WTC11 (cell line): ENCODE measurements around the gene FLYWCH2.

Source experiments
- CREB1 ChIP-seq: sonication (generic); formaldehyde crosslinking; IDR thresholded peaks from 2 replicates; pipeline ENCODE4 v1.8.0; 2023; ENCODE audit warnings: mild to moderate bottlenecking, missing genetic modification reagents
- NFYB ChIP-seq: sonication (generic); formaldehyde crosslinking; conservative IDR thresholded peaks from 2 replicates; pipeline ENCODE4 v1.8.0; 2022; ENCODE audit warnings: low read depth, missing genetic modification reagents
- NR2C2 ChIP-seq: sonication (generic); formaldehyde crosslinking; IDR thresholded peaks from 2 replicates; pipeline ENCODE4 v1.8.0; 2022; ENCODE audit warnings: mild to moderate bottlenecking, missing genetic modification reagents
- PRDM15 ChIP-seq: sonication (generic); formaldehyde crosslinking; IDR thresholded peaks from 2 replicates; pipeline ENCODE4 v1.8.0; 2022; ENCODE audit warnings: missing genetic modification reagents
- SP1 ChIP-seq: sonication (generic); formaldehyde crosslinking; conservative IDR thresholded peaks from 2 replicates; pipeline ENCODE4 v1.8.1; 2022; ENCODE audit warnings: missing genetic modification reagents
- TP53 ChIP-seq: sonication (generic); formaldehyde crosslinking; IDR thresholded peaks from 2 replicates; pipeline ENCODE4 v1.8.1; 2023; ENCODE audit warnings: mild to moderate bottlenecking, missing genetic modification reagents
- USF1 ChIP-seq: sonication (generic); formaldehyde crosslinking; IDR thresholded peaks from 2 replicates; pipeline ENCODE4 v1.8.0; 2022; ENCODE audit warnings: mild to moderate bottlenecking, missing genetic modification reagents
- ZBTB43 ChIP-seq: sonication (generic); formaldehyde crosslinking; IDR thresholded peaks from 2 replicates; pipeline ENCODE4 v1.8.1; 2023; ENCODE audit warnings: mild to moderate bottlenecking, missing genetic modification reagents
- ZNF121 ChIP-seq: sonication (generic); formaldehyde crosslinking; IDR thresholded peaks from 2 replicates; pipeline ENCODE4 v1.8.0; 2023; ENCODE audit warnings: missing genetic modification reagents
- TF ChIP-seq, protein P1 (sequence below): fragments of 200-600 bp; IDR thresholded peaks from 2 replicates; pipeline ENCODE4 v1.8.0; 2022; ENCODE audit warnings: antibody characterized with exemption
- TF ChIP-seq, protein P2 (sequence below): sonication (generic); formaldehyde crosslinking; IDR thresholded peaks from 2 replicates; pipeline ENCODE4 v1.8.1; 2023; ENCODE audit warnings: mild to moderate bottlenecking, missing genetic modification reagents
- TF ChIP-seq, protein P3 (sequence below): sonication (generic); formaldehyde crosslinking; IDR thresholded peaks from 2 replicates; pipeline ENCODE4 v1.8.1; 2022; ENCODE audit warnings: mild to moderate bottlenecking, moderate library complexity, missing genetic modification reagents
- TF ChIP-seq, protein P4 (sequence below): sonication (generic); formaldehyde crosslinking; IDR thresholded peaks from 2 replicates; pipeline ENCODE4 v1.8.1; 2022; ENCODE audit warnings: missing genetic modification reagents, borderline replicate concordance
- TF ChIP-seq, protein P5 (sequence below): sonication (generic); formaldehyde crosslinking; IDR thresholded peaks from 2 replicates; pipeline ENCODE4 v1.8.1; 2023; ENCODE audit warnings: mild to moderate bottlenecking, missing genetic modification reagents, moderate library complexity

DNA sequence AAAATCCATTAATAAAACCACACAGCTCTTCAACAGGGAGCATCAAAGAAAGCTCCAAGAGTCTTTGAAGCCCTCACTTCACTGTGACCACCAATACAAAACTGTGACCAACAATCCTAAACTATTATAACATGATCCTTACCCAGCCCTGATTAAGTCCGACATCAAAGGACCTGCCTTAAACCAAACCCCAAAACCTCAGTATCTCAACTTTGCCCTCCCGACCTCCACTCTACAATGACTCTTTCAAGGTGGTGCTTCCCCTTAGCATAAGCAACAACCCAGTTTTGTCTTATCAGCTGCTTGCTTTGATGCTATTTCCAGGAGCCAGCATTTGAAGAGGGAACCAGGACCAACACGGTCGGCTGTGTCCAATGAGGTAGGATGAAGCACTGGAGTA is 16.6 kb upstream of the FLYWCH2 start:
- TF ChIP-seq, protein P1, sequence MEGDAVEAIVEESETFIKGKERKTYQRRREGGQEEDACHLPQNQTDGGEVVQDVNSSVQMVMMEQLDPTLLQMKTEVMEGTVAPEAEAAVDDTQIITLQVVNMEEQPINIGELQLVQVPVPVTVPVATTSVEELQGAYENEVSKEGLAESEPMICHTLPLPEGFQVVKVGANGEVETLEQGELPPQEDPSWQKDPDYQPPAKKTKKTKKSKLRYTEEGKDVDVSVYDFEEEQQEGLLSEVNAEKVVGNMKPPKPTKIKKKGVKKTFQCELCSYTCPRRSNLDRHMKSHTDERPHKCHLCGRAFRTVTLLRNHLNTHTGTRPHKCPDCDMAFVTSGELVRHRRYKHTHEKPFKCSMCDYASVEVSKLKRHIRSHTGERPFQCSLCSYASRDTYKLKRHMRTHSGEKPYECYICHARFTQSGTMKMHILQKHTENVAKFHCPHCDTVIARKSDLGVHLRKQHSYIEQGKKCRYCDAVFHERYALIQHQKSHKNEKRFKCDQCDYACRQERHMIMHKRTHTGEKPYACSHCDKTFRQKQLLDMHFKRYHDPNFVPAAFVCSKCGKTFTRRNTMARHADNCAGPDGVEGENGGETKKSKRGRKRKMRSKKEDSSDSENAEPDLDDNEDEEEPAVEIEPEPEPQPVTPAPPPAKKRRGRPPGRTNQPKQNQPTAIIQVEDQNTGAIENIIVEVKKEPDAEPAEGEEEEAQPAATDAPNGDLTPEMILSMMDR = no peak
- TF ChIP-seq NFYB (CRISPR knock-in tag) (no peak), TP53 (no peak), SP1 (CRISPR knock-in tag) (no peak), USF1 (no peak), PRDM15 (CRISPR knock-in tag) (no peak), ZNF121 (CRISPR knock-in tag) (no peak), ZBTB43 (CRISPR knock-in tag) (no peak), NR2C2 (CRISPR knock-in tag) (no peak), CREB1 (no peak)
- TF ChIP-seq, protein P2, sequence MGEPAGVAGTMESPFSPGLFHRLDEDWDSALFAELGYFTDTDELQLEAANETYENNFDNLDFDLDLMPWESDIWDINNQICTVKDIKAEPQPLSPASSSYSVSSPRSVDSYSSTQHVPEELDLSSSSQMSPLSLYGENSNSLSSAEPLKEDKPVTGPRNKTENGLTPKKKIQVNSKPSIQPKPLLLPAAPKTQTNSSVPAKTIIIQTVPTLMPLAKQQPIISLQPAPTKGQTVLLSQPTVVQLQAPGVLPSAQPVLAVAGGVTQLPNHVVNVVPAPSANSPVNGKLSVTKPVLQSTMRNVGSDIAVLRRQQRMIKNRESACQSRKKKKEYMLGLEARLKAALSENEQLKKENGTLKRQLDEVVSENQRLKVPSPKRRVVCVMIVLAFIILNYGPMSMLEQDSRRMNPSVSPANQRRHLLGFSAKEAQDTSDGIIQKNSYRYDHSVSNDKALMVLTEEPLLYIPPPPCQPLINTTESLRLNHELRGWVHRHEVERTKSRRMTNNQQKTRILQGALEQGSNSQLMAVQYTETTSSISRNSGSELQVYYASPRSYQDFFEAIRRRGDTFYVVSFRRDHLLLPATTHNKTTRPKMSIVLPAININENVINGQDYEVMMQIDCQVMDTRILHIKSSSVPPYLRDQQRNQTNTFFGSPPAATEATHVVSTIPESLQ = no peak
- TF ChIP-seq, protein P3, sequence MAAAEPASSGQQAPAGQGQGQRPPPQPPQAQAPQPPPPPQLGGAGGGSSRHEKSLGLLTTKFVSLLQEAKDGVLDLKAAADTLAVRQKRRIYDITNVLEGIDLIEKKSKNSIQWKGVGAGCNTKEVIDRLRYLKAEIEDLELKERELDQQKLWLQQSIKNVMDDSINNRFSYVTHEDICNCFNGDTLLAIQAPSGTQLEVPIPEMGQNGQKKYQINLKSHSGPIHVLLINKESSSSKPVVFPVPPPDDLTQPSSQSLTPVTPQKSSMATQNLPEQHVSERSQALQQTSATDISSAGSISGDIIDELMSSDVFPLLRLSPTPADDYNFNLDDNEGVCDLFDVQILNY = no peak
- TF ChIP-seq, protein P4, sequence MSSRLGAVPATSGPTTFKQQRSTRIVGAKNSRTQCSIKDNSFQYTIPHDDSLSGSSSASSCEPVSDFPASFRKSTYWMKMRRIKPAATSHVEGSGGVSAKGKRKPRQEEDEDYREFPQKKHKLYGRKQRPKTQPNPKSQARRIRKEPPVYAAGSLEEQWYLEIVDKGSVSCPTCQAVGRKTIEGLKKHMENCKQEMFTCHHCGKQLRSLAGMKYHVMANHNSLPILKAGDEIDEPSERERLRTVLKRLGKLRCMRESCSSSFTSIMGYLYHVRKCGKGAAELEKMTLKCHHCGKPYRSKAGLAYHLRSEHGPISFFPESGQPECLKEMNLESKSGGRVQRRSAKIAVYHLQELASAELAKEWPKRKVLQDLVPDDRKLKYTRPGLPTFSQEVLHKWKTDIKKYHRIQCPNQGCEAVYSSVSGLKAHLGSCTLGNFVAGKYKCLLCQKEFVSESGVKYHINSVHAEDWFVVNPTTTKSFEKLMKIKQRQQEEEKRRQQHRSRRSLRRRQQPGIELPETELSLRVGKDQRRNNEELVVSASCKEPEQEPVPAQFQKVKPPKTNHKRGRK (CRISPR knock-in tag) = no peak
- TF ChIP-seq, protein P5, sequence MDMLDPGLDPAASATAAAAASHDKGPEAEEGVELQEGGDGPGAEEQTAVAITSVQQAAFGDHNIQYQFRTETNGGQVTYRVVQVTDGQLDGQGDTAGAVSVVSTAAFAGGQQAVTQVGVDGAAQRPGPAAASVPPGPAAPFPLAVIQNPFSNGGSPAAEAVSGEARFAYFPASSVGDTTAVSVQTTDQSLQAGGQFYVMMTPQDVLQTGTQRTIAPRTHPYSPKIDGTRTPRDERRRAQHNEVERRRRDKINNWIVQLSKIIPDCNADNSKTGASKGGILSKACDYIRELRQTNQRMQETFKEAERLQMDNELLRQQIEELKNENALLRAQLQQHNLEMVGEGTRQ (CRISPR knock-in tag) = no peak
